ENCODE measurements around the gene PNPLA7. TPM values are rescaled to one million over a fixed set of nuclear protein-coding genes. Genes with fewer than 3 reads are reported as not detected.

The PNPLA7 gene
- total RNA-seq, 1 donor from 2014 or later = 3.9 TPM

DNA sequence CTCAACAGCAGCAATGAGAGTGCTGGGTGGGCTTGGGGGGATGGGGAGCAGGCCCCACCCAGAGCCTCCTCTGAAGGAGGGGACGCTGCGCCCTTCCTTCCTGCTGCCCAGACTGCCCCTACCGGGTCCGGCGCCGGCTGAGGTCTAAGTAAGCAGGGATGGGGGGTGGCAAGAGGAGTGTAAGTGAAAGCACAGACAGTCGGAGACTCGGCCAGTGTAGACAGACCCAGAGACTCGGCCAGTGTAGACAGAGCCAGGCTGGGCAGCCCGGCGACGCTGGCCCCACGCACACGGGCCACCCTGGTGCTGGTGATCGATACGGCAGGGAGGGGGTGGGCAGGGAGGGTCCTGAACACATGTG, 101.6 kb downstream of the PNPLA7 start:
- TF ChIP-seq CTCF (IDR thresholded peaks at IDR 0.05; ENCODE audit: unreplicated experiment) = no peak
- Mint-ChIP-seq H3K27ac (ENCODE audit: unreplicated experiment) (no peak overlapping the region), H3K36me3 (ENCODE audit: low read depth, unreplicated experiment) (no peaks in the 10 kb centered on the region), H3K4me3 (ENCODE audit: unreplicated experiment) (no peak overlapping the region), H3K9me3 (ENCODE audit: unreplicated experiment) (no peaks in the 10 kb centered on the region), H3K4me1 (ENCODE audit: unreplicated experiment) (no peaks in the 10 kb centered on the region), H3K27me3 (ENCODE audit: unreplicated experiment) (peaks cover 11% of the 10 kb centered on the region)
- no peak for DNase-seq (ENCODE audit: low spot score)

DNA sequence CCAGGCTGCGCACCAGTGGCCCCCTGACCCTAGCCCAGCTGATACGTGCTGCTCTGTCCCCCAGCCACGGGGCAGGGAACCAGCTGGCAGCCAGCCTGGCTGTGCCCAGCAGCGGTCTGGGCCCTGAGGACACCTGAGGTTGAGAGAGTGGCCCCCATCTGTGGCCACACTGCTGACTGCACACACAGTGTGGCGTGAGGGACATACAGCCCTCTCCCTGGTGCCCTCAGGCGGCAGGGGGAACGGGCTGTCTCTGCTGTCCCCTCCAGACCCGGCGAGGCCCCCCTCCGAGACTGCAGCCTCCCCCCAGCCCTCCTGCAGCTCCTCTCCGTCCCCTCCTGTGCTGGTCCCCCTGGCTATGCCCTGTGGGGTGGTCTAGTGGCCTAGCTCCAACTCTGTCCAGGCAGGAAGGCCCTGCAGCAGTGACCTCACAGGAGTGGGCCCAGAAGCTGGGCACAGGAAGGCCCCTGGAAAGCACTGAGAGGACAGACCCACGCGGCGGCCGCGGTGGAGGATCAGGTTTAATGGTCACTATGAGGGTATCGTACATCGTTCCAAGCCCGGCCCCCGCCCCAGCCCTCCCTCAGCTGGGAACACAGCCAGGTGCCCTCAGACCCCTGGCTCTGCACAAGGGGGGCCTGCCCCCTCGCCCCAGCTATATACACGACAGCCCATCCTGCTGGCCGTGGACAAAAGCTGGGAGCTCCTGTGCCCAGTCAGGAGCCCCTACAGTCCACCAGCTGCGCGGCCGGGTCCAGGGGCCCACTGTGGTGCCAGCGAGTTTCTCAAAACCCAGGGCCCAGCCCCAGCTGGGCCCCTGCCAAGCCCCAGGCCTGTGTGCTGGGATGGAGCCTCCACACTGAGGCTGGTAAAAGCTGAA, 102.2 kb downstream of the PNPLA7 start:
- no peak overlapping the region for H3K4me3 Mint-ChIP-seq (ENCODE audit: unreplicated experiment)
- peaks cover 12% of the 10 kb centered on the region for H3K27me3 Mint-ChIP-seq (ENCODE audit: unreplicated experiment)
- H3K9me3 Mint-ChIP-seq (ENCODE audit: unreplicated experiment) = no peaks in the 10 kb centered on the region
- no peak overlapping the region for H3K27ac Mint-ChIP-seq (ENCODE audit: unreplicated experiment)
- DNase-seq (ENCODE audit: low spot score) = no peak
- no peaks in the 10 kb centered on the region for H3K4me1 Mint-ChIP-seq (ENCODE audit: unreplicated experiment)
- H3K36me3 Mint-ChIP-seq (ENCODE audit: low read depth, unreplicated experiment) = no peaks in the 10 kb centered on the region
- TF ChIP-seq CTCF (IDR thresholded peaks at IDR 0.05; ENCODE audit: unreplicated experiment) = no peak

DNA sequence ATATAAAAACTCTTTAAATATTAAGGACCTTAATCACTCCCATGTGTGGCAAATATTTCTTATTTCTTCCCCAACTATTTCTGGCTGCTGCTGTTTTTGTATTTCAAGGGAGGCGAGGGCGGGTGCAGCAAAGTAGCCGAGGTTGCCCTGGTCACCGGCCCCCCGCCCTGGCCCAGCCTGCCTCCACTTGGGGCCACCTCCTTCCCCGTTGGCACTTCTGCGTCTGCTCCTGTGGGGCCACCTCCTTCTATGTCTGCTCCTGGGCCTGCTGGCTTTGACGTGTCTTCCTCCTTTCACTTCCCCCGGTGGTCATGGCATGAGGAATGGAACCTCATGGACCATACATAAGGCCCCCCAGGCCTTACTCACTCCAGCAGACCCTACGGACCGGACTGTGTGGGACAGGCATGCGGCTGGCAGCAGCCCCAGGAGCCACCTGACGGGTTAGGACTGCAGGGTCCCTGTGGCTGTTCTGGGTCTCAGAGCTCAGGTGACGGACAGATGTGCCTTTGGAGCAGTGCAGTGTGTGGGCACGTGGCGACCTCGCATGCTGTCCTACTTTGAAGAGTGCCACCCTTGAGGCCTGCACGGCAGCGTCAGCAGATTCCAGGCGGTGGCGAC, 103.2 kb downstream of the PNPLA7 start:
- Mint-ChIP-seq H3K27me3 (ENCODE audit: unreplicated experiment) (peaks cover 14% of the 10 kb centered on the region), H3K27ac (ENCODE audit: unreplicated experiment) (no peak overlapping the region), H3K9me3 (ENCODE audit: unreplicated experiment) (no peaks in the 10 kb centered on the region), H3K4me1 (ENCODE audit: unreplicated experiment) (peaks cover under 1% of the 10 kb centered on the region), H3K4me3 (ENCODE audit: unreplicated experiment) (no peak overlapping the region), H3K36me3 (ENCODE audit: low read depth, unreplicated experiment) (peaks cover 1% of the 10 kb centered on the region)
- TF ChIP-seq CTCF (IDR thresholded peaks at IDR 0.05; ENCODE audit: unreplicated experiment) = no peak
- DNase-seq (ENCODE audit: low spot score) = no peak

DNA sequence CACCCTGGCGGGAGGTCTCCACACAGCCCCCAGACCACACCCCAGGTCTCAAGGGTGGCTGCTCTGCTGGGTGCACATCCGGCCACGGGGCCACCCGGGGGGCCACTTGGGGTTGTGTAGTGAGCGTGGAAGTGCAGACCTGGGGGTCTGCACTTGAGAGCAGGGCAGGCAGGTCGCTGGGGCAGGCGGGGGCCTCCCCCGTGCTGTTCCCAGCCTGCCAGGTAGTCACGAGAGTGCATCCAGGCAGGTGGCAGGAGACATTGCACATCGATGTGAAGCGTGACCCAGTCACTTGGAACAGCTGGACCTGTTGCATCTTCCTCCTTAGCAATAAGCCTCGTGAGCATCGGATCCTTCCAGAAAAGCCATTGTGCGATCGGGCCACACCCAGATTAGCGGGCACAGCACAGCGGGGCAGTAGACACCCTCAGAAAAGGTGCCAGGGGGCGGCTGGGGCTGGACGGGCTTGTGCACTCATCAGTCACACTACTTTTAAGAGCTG, 104.2 kb downstream of the PNPLA7 start:
- H3K27me3 Mint-ChIP-seq (ENCODE audit: unreplicated experiment) = peaks cover 16% of the 10 kb centered on the region
- DNase-seq (ENCODE audit: low spot score) = no peak
- no peak overlapping the region for H3K27ac Mint-ChIP-seq (ENCODE audit: unreplicated experiment)
- no peaks in the 10 kb centered on the region for H3K9me3 Mint-ChIP-seq (ENCODE audit: unreplicated experiment)
- H3K4me3 Mint-ChIP-seq (ENCODE audit: unreplicated experiment) = no peak overlapping the region
- peaks cover 2% of the 10 kb centered on the region for H3K4me1 Mint-ChIP-seq (ENCODE audit: unreplicated experiment)
- TF ChIP-seq CTCF (IDR thresholded peaks at IDR 0.05; ENCODE audit: unreplicated experiment) = no peak
- peaks cover 3% of the 10 kb centered on the region for H3K36me3 Mint-ChIP-seq (ENCODE audit: low read depth, unreplicated experiment)
